Naive B cell (primary cell): ENCODE measurements around the gene LPP. TPM values are rescaled to one million over a fixed set of nuclear protein-coding genes. Genes with fewer than 3 reads are reported as not detected.

Source experiments
- ATAC-seq, 2 donors: fragments of 150-1000 bp; cut with Tn5 transposase; 2 replicates each; pipeline ENCODE4 v1.10.0; 2021; ENCODE audit warnings: low read depth in 2 of 2, mild to moderate bottlenecking in 2 of 2, moderate library complexity in 2 of 2
- DNase-seq: peaks from one replicate; pipeline ENCODE4 v3.0.0; 2022
- H3K27ac Mint-ChIP-seq, 6 donors: one replicate each; pipeline ENCODE4 v1.8.0; 2020 to 2022; ENCODE audit warnings: mild to moderate bottlenecking in 6 of 6, mixed read lengths in 6 of 6, moderate library complexity in 5 of 6, inconsistent platforms in 2 of 6
- H3K27me3 Mint-ChIP-seq, 3 donors: one replicate each; pipeline ENCODE4 v1.8.0; 2021 to 2022; ENCODE audit warnings: mixed read lengths in 3 of 3, mild to moderate bottlenecking in 1 of 3
- H3K36me3 Mint-ChIP-seq, 2 donors: one replicate each; pipeline ENCODE4 v1.8.0; 2020 to 2022; ENCODE audit warnings: mixed read lengths in 2 of 2, inconsistent platforms in 1 of 2, mild to moderate bottlenecking in 1 of 2
- H3K4me1 Mint-ChIP-seq, 3 donors: one replicate each; pipeline ENCODE4 v1.8.0; 2020 to 2022; ENCODE audit warnings: mixed read lengths in 3 of 3, inconsistent platforms in 1 of 3, mild to moderate bottlenecking in 1 of 3, moderate library complexity in 1 of 3
- H3K4me3 Mint-ChIP-seq, 8 donors: one replicate each; pipeline ENCODE4 v1.8.0; 2020 to 2022; ENCODE audit warnings: mild to moderate bottlenecking in 8 of 8, mixed read lengths in 8 of 8, moderate library complexity in 8 of 8, inconsistent platforms in 2 of 8
- H3K9me3 Mint-ChIP-seq, 7 donors: one replicate each; pipeline ENCODE4 v1.8.0; 2020 to 2022; ENCODE audit warnings: mixed read lengths in 7 of 7, mild to moderate bottlenecking in 5 of 7, inconsistent platforms in 2 of 7, moderate library complexity in 1 of 7
- polyA plus RNA-seq, 6 donors: library from polyadenylated mRNA; unstranded; fragments of 300-500 nt; fragmentation: Illumina TruSeq; gene quantifications; one replicate each; pipeline ENCODE4 v1.2.3, GENCODE V29; 2021; ENCODE audit warnings: low read depth in 6 of 6

LPP gene
- polyA plus RNA-seq, 6 donors from 2014 or later = 9.6 to 58.6 (median 25.4) TPM

GRCh38 chr3:188798556-188799145, 644.7 kb downstream of the LPP start:
- H3K4me3 Mint-ChIP-seq = no peak overlapping the region
- no peaks in the 10 kb centered on the region for H3K36me3 Mint-ChIP-seq
- no peaks in the 10 kb centered on the region for H3K9me3 Mint-ChIP-seq
- H3K27ac Mint-ChIP-seq = no peak overlapping the region
- H3K27me3 Mint-ChIP-seq = no peaks in the 10 kb centered on the region
- ATAC-seq (no peak), DNase-seq (no peak)
- peaks cover 12 to 20% (median 15%) of the 10 kb centered on the region in 3 donors for H3K4me1 Mint-ChIP-seq

DNA sequence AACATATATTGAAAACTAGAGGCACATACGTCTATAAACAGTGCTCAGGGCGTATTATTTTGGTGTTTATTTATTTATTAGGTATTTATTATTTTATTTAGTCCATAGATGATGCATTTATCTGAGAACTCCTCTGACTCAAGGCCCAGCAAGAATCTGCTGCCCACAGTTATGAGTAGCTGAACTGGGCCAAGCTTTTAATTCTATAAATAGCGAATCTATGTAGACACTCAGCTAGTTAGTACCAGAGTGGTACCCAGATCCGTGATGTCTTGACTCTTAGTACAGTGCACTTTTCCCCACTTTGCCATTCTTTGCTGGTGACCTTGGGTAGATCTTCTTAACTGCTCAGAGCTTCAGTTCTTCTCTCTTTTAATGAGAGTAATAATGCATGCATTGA, 647.4 kb downstream of the LPP start:
- ATAC-seq = no peak
- no peak for DNase-seq
- H3K4me1 Mint-ChIP-seq = peaks cover 4 to 11% (median 7%) of the 10 kb centered on the region in 3 donors
- peaks cover 7 to 8% of the 10 kb centered on the region in 2 donors for H3K36me3 Mint-ChIP-seq
- H3K27ac Mint-ChIP-seq = no peak overlapping the region
- no peaks in the 10 kb centered on the region for H3K27me3 Mint-ChIP-seq
- no peak overlapping the region for H3K4me3 Mint-ChIP-seq
- peaks cover 0 to 9% (median 6%) of the 10 kb centered on the region in 7 donors for H3K9me3 Mint-ChIP-seq

DNA sequence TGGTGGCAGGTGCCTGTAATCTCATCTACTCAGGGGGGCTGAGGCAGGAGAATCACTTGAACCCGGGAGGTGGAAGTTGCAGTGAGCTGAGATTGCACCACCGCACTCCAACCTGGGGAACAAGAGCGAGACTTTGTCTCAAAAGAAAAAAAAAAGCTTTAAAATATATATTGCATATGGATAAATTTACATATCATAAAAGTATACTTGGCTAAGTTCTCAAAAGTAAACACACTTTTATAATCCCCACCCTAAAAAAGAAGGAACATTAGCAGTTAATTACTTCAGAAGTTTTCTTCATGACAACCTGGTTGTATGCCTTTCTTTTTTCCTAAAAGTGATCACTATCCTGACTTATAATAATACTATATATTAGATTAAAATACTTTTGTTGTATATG, 648.7 kb downstream of the LPP start:
- Mint-ChIP-seq H3K4me1 (peaks cover 0 to 5% (median 0%) of the 10 kb centered on the region in 3 donors), H3K36me3 (peaks cover 17 to 19% of the 10 kb centered on the region in 2 donors), H3K27me3 (no peaks in the 10 kb centered on the region), H3K9me3 (peaks cover 5 to 21% (median 17%) of the 10 kb centered on the region in 7 donors), H3K27ac (no peak overlapping the region), H3K4me3 (no peak overlapping the region)
- ATAC-seq (no peak), DNase-seq (no peak)

- DNase-seq (no peak), ATAC-seq (no peak)
- peak overlapping the region in 1 of 6 donors; percentile 80 for H3K27ac Mint-ChIP-seq
- peaks cover 3 to 14% (median 4%) of the 10 kb centered on the region in 3 donors for H3K4me1 Mint-ChIP-seq
- no peaks in the 10 kb centered on the region for H3K27me3 Mint-ChIP-seq
- H3K4me3 Mint-ChIP-seq = peak overlapping the region in 1 of 8 donors; percentile 43
- H3K36me3 Mint-ChIP-seq = peaks cover 27 to 39% of the 10 kb centered on the region in 2 donors
- H3K9me3 Mint-ChIP-seq = peaks cover 7 to 41% (median 31%) of the 10 kb centered on the region in 7 donors
These were observed 653.0 kb downstream of the LPP start for GRCh38 chr3:188807006-188807405.

DNA sequence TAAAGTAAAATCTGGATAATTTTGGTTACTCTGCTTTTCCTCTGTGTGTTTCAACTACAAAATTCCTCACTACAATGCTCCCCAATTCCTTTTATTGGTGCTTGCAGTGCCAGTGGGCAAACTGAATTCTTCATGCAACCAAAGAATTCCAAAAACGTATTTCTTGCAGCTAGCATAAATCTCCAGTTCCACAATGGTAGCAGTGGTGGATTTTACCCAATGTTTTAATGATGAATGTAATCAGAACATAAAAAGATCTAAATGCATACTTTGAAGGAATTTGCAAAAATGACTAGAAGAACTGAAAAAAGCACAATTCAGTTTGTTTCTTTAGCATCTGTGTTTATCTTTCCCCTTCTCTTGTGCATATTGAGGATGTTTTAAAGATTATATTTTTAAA, 658.2 kb downstream of the LPP start:
- Mint-ChIP-seq H3K9me3 (peaks cover 0 to 25% (median 17%) of the 10 kb centered on the region in 7 donors), H3K27me3 (no peaks in the 10 kb centered on the region), H3K36me3 (peaks cover 12 to 26% of the 10 kb centered on the region in 2 donors), H3K27ac (no peak overlapping the region), H3K4me1 (peaks cover 3 to 9% (median 4%) of the 10 kb centered on the region in 3 donors), H3K4me3 (no peak overlapping the region)
- DNase-seq (no peak), ATAC-seq (no peak)

- Mint-ChIP-seq H3K4me3 (no peak overlapping the region), H3K9me3 (peaks cover 0 to under 1% (median 0%) of the 10 kb centered on the region in 7 donors), H3K36me3 (peaks cover 0 to 5% of the 10 kb centered on the region in 2 donors), H3K4me1 (peaks cover 3 to 14% (median 7%) of the 10 kb centered on the region in 3 donors), H3K27ac (no peak overlapping the region), H3K27me3 (no peaks in the 10 kb centered on the region)
- ATAC-seq (no peak), DNase-seq (no peak)
These were observed 660.6 kb downstream of the LPP start for GRCh38 chr3:188814581-188814980.

GRCh38 chr3:188817103-188817934, 663.4 kb downstream of the LPP start:
- H3K4me1 Mint-ChIP-seq = peaks cover 0 to 10% (median 4%) of the 10 kb centered on the region in 3 donors
- H3K4me3 Mint-ChIP-seq = no peak overlapping the region
- H3K27ac Mint-ChIP-seq = peak overlapping the region in 1 of 6 donors; percentile 57
- H3K36me3 Mint-ChIP-seq = no peaks in the 10 kb centered on the region
- no peaks in the 10 kb centered on the region for H3K9me3 Mint-ChIP-seq
- no peaks in the 10 kb centered on the region for H3K27me3 Mint-ChIP-seq
- ATAC-seq (no peak), DNase-seq (no peak)

DNA sequence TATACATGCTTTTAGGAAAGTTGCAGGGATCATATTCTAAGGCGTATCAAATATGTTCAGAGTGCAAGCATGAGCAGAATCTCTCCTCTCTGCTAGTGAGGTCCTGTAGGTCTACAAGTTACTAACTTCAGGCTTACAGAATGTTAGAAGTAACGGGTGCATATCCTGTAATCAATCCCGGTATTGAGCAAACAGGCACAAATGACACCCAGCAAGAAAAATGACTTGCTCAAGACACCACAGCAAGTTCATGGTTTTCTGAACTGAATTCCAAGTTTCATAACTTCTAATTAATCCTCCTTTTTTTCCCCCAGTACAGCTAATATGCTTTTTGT, 663.9 kb downstream of the LPP start:
- ATAC-seq (no peak), DNase-seq (no peak)
- H3K4me3 Mint-ChIP-seq = no peak overlapping the region
- H3K9me3 Mint-ChIP-seq = no peaks in the 10 kb centered on the region
- peaks cover 0 to 10% (median 4%) of the 10 kb centered on the region in 3 donors for H3K4me1 Mint-ChIP-seq
- no peaks in the 10 kb centered on the region for H3K27me3 Mint-ChIP-seq
- H3K27ac Mint-ChIP-seq = no peak overlapping the region
- no peaks in the 10 kb centered on the region for H3K36me3 Mint-ChIP-seq

GRCh38 chr3:188818282-188818681, 664.3 kb downstream of the LPP start:
- Mint-ChIP-seq H3K27me3 (no peaks in the 10 kb centered on the region), H3K4me3 (no peak overlapping the region), H3K9me3 (no peaks in the 10 kb centered on the region), H3K4me1 (peaks cover 0 to 10% (median 4%) of the 10 kb centered on the region in 3 donors), H3K36me3 (no peaks in the 10 kb centered on the region), H3K27ac (no peak overlapping the region)
- ATAC-seq = no peak
- no peak for DNase-seq

GRCh38 chr3:188819939-188820338, 666.0 kb downstream of the LPP start:
- Mint-ChIP-seq H3K36me3 (no peaks in the 10 kb centered on the region), H3K27ac (peak overlapping the region in 2 of 6 donors; percentile 12 to 48), H3K27me3 (no peaks in the 10 kb centered on the region), H3K4me1 (peaks cover 0 to 10% (median 4%) of the 10 kb centered on the region in 3 donors), H3K4me3 (no peak overlapping the region), H3K9me3 (no peaks in the 10 kb centered on the region)
- DNase-seq (no peak), ATAC-seq (no peak)

DNA sequence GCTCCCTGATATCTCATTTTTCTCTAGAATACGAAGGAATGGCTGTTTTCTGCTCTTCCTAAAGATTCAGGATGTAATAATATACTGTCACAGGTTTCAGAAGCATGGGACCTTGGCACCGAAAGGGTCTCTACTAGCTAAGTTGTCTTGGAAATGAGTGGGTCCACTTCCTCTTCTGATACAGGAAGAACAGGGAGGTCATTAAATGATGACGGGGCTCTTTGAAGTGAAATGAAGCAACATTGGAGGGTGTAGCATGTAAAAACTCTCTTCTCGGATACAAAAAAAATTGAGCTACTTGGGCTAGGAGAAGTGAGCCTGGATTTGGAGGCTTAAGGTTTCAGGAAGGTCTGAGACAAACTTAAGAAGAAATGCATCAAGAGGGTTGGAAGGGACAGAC, 668.0 kb downstream of the LPP start:
- peaks cover 0 to 10% (median 4%) of the 10 kb centered on the region in 3 donors for H3K4me1 Mint-ChIP-seq
- H3K27me3 Mint-ChIP-seq = no peaks in the 10 kb centered on the region
- no peak overlapping the region for H3K4me3 Mint-ChIP-seq
- H3K9me3 Mint-ChIP-seq = no peaks in the 10 kb centered on the region
- peak overlapping the region in 1 of 6 donors; percentile 22 for H3K27ac Mint-ChIP-seq
- DNase-seq = no peak
- no peak for ATAC-seq
- H3K36me3 Mint-ChIP-seq = no peaks in the 10 kb centered on the region

DNA sequence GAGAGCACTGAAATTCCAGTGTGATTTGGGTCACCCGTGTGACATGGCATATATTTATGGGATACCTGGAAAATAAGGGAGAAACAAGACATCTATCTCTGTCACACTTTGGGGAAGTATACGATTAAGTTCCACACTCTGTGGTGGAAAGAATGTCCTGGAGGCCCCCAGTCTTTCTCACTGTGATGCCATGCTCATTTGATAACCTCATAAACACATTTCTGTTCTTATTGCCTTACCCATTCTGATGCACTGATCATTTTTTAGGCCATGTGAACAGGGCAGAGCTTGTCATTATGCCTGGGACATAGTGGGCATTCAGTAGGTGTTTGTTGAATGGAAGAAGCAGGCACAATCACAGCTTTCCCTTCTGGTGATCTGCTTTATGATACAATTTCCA, 668.5 kb downstream of the LPP start:
- no peaks in the 10 kb centered on the region for H3K27me3 Mint-ChIP-seq
- DNase-seq (no peak), ATAC-seq (no peak)
- no peak overlapping the region for H3K4me3 Mint-ChIP-seq
- H3K9me3 Mint-ChIP-seq = no peaks in the 10 kb centered on the region
- no peaks in the 10 kb centered on the region for H3K36me3 Mint-ChIP-seq
- peak overlapping the region in 1 of 6 donors; percentile 22 for H3K27ac Mint-ChIP-seq
- H3K4me1 Mint-ChIP-seq = peaks cover 0 to 10% (median 4%) of the 10 kb centered on the region in 3 donors

DNA sequence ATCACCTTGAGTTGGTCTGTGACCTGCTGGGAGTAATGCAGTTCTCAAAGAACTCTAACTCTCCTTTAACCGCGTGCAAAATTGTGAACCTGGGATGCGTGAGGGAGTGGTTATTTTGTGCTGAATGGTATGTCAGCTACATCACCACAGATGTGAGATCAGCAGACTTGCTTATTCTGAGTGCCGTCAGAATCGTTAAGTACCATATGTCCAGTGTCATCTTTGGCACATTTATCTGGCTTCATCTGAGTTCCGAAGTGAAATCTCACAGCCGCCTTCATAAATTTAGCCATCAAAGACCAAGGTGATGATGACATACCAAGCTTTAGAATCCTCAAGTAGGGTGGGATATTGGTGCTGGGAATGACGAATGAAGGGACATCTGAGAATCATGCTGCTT, 670.6 kb downstream of the LPP start:
- no peaks in the 10 kb centered on the region for H3K9me3 Mint-ChIP-seq
- H3K36me3 Mint-ChIP-seq = no peaks in the 10 kb centered on the region
- H3K4me1 Mint-ChIP-seq = peaks cover 0 to 1% (median under 1%) of the 10 kb centered on the region in 3 donors
- H3K27ac Mint-ChIP-seq = no peak overlapping the region
- no peak for ATAC-seq
- H3K4me3 Mint-ChIP-seq = no peak overlapping the region
- DNase-seq = no peak
- H3K27me3 Mint-ChIP-seq = no peaks in the 10 kb centered on the region

DNA sequence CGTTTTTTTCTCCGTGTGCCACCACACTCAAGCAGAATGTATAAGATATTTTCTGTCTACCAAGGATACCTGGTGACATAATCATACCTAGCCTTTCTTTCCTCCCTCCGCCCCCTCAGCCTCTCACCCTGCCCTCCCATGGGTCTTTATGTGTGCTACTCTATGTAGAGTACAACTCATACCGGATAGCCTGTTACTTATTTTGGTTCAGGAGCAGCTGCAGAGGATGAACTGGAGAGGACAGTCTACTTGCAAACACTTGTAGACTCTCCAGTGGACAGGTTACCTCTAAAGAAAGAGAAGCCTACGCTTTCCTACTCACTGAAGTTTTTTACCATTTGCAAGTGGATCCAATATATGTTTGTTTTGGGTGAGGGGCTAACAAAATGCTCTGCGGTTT, 671.9 kb downstream of the LPP start:
- no peak for DNase-seq
- Mint-ChIP-seq H3K27me3 (no peaks in the 10 kb centered on the region), H3K4me3 (no peak overlapping the region), H3K36me3 (no peaks in the 10 kb centered on the region), H3K4me1 (no peaks in the 10 kb centered on the region), H3K27ac (peak overlapping the region in 1 of 6 donors; percentile 42), H3K9me3 (no peaks in the 10 kb centered on the region)
- ATAC-seq = no peak
